K562 (cell line): Measurements from ENCODE around the gene CRYBB1. TPM values are rescaled to one million over a fixed set of nuclear protein-coding genes. Genes with fewer than 3 reads are reported as not detected.
A peak's percentile ranks its signal among the peaks of the same experiment; 100 is the strongest.

Experiments used
- ATAC-seq: fragments of 200-7000 bp; cut with Tn5 transposase; 3 replicates; pipeline ENCODE4 v1.9.1; 2020; ENCODE audit warnings: moderate library complexity
- BruUV-seq: library from RNA; stranded (reverse); fragments of 400-500 nt; replicated peaks from 2 replicates; lab custom pipeline; 2021; lab: Mats Ljungman, UMichigan
- CTCF ChIA-PET: fragments of 300-600 bp; formaldehyde crosslinking; extraction: SDS; loops from one replicate; lab custom pipeline; 2021; ENCODE audit warnings: low intra/inter-chr PET ratio; lab: Yijun Ruan, JAX
- POLR2A ChIA-PET: fragments of 300-600, 350-650 bp; sonication (Branson Sonifier 250); formaldehyde crosslinking; extraction: SDS; loops from one replicate; lab custom pipeline; 2021; ENCODE audit warnings: antibody characterized with exemption, inconsistent platforms; lab: Yijun Ruan, JAX
- DNase-seq, 4 experiments: peaks; one replicate each; pipeline versions ENCODE4 v3.0.0 to v3.0.0-alpha.2; 2011 to 2018; ENCODE audit warnings: low spot score in 3 of 4, mixed read lengths in 3 of 4; ENCODE audit errors: extremely low read depth in 1 of 4
- FAIRE-seq: peaks from 2 replicates; lab custom pipeline; 2011; peaks lifted over from hg19 to GRCh38; lab: Jason Lieb, UNC
- H2AFZ ChIP-seq: 2 replicates; pipeline ENCODE4 v1.6.0; 2011; ENCODE audit warnings: low read depth, low read length, control low read depth, inconsistent platforms
- H3K27ac ChIP-seq: fragments of 200-600 bp; 3 replicates; pipeline ENCODE4 v1.8.0; 2011; ENCODE audit warnings: low read depth, mild to moderate bottlenecking, control low read depth, inconsistent platforms, low read length, moderate library complexity, mixed read lengths; ENCODE audit errors: extremely low read depth
- H3K27me3 ChIP-seq, 2 experiments: fragments of 300-600 bp in 1 of 2; 2 replicates in 1 of 2; 3 replicates in 1 of 2; pipeline versions ENCODE4 v1.6.0 to v1.8.0; 2011; ENCODE audit warnings: inconsistent platforms in 2 of 2, low read length in 2 of 2, mild to moderate bottlenecking in 1 of 2, mixed read lengths in 1 of 2, moderate library complexity in 1 of 2; ENCODE audit not compliant: control insufficient read depth in 2 of 2, insufficient read depth in 2 of 2
- H3K36me3 ChIP-seq: fragments of 300-600 bp; 3 replicates; pipeline ENCODE4 v1.8.0; 2011; ENCODE audit warnings: mild to moderate bottlenecking, low read length, inconsistent platforms; ENCODE audit not compliant: control insufficient read depth, insufficient read depth
- H3K4me1 ChIP-seq, 2 experiments: fragments of 200-600 bp in 1 of 2; replicated peaks in 1 of 2; 2 replicates in 1 of 2; 3 replicates in 1 of 2; pipeline versions ENCODE4 v1.5.1 to v1.8.0; 2011; ENCODE audit warnings: inconsistent platforms in 2 of 2, low read length in 2 of 2, mild to moderate bottlenecking in 1 of 2, mixed read lengths in 1 of 2, moderate library complexity in 1 of 2; ENCODE audit not compliant: control insufficient read depth in 2 of 2, insufficient read depth in 2 of 2
- H3K4me2 ChIP-seq: 2 replicates; pipeline ENCODE4 v1.6.1; 2011; ENCODE audit warnings: low read length, control low read depth, inconsistent platforms, mixed read lengths; ENCODE audit not compliant: insufficient read depth
- H3K4me3 ChIP-seq: fragments of 200-600 bp; sonication (generic), shearing (Covaris generic); 2 replicates; pipeline ENCODE4 v1.5.1; 2016; ENCODE audit warnings: control low read depth, inconsistent platforms
- H3K79me2 ChIP-seq: fragments of 200-600 bp; 3 replicates; pipeline ENCODE4 v1.8.0; 2011; ENCODE audit warnings: low read length, inconsistent platforms; ENCODE audit not compliant: control insufficient read depth, insufficient read depth
- H3K9ac ChIP-seq, 2 experiments: 2 replicates each; pipeline versions ENCODE4 v1.6.0 to v1.6.1; 2011; ENCODE audit warnings: low read depth in 2 of 2, low read length in 2 of 2, control low read depth in 1 of 2, inconsistent platforms in 1 of 2, mild to moderate bottlenecking in 1 of 2, mixed read lengths in 1 of 2; ENCODE audit not compliant: insufficient read depth in 1 of 2
- H3K9me1 ChIP-seq: one replicate; pipeline ENCODE4 v1.6.0; 2011; ENCODE audit warnings: inconsistent platforms, mild to moderate bottlenecking, low read length, moderate library complexity; ENCODE audit not compliant: control insufficient read depth, insufficient read depth
- H3K9me3 ChIP-seq: replicated peaks from 2 replicates; pipeline ENCODE4 v1.5.1; 2011; ENCODE audit warnings: low read depth, low read length, inconsistent platforms; ENCODE audit not compliant: control insufficient read depth, insufficient read depth
- H4K20me1 ChIP-seq: replicated peaks from 2 replicates; pipeline ENCODE4 v1.6.1; 2011; ENCODE audit warnings: low read length, inconsistent platforms, mixed read lengths; ENCODE audit not compliant: control insufficient read depth, insufficient read depth
- ADNP ChIP-seq: fragments of 200-800 bp; sonication (Bioruptor generic); IDR thresholded peaks from 2 replicates; pipeline ENCODE4 v1.6.1; 2016; ENCODE audit warnings: missing genetic modification characterization, missing compliant biosample characterization
- BCOR ChIP-seq: fragments of 450-650 bp; IDR thresholded peaks from 2 replicates; pipeline ENCODE4 v1.6.1; 2016
- FIP1L1 ChIP-seq: fragments of 200-400 bp; formaldehyde crosslinking; IDR thresholded peaks from 2 replicates; pipeline ENCODE4 v1.6.1; 2018; ENCODE audit warnings: mild to moderate bottlenecking, low read depth, low read length; ENCODE audit not compliant: poor library complexity, severe bottlenecking
- KDM1A ChIP-seq, 2 experiments: fragments of 450-650 bp; IDR thresholded peaks; 2 replicates each; pipeline ENCODE4 v1.6.1; 2016; ENCODE audit warnings: mild to moderate bottlenecking in 2 of 2
- PTBP1 ChIP-seq: fragments of 200-400 bp; formaldehyde crosslinking; IDR thresholded peaks from 2 replicates; pipeline ENCODE4 v1.6.1; 2017; ENCODE audit warnings: low read depth, low read length
- RCOR1 ChIP-seq, 2 experiments: IDR thresholded peaks; 2 replicates each; pipeline ENCODE4 v1.6.1; 2012; ENCODE audit warnings: low read depth in 2 of 2, low read length in 2 of 2, borderline replicate concordance in 1 of 2, improper control_type of control experiment in 1 of 2
- SOX6 ChIP-seq: fragments of 450-650 bp; IDR thresholded peaks from 2 replicates; pipeline ENCODE4 v1.6.1; 2014; ENCODE audit warnings: mild to moderate bottlenecking
- ZFP36 ChIP-seq: fragments of 150-350 bp; IDR thresholded peaks from 2 replicates; pipeline ENCODE4 v1.6.1; 2018; ENCODE audit warnings: low read length, low read depth; ENCODE audit not compliant: partially characterized antibody
- WGBS: fragments of 100-300 bp; shearing (Covaris generic); methylation state at CpG from one replicate; pipeline ENCODE4 v1.1.6; 2016; ENCODE audit warnings: low coverage, mixed read lengths; ENCODE audit not compliant: insufficient coverage; ENCODE audit errors: missing lambda C conversion rate; 5-methylcytosine and 5-hydroxymethylcytosine counted together
- in situ Hi-C: fragments of 300-500 bp; cut with MboI; formaldehyde crosslinking; loops from 4 replicates; pipeline ENCODE4 v1.15.0; 2018; ENCODE audit warnings: inconsistent platforms, mixed read lengths
- intact Hi-C: fragments of 100-400 bp; cut with micrococcal nuclease; formaldehyde crosslinking; loops from 2 replicates; pipeline ENCODE4 v1.14.2; 2022
- polyA plus RNA-seq, 8 experiments: library from polyadenylated mRNA; depleted of rRNA in 4 of 8; stranded (reverse) in 5 of 8; unstranded in 3 of 8; fragments of >200 nt; fragmentation: Nextera tagmentation in 2 of 8; fragmentation: Illumina TruSeq in 1 of 8; extraction: Ambion mirVana in 2 of 8; extraction: Trizol in 1 of 8; gene quantifications; 2 replicates each; pipeline versions ENCODE4 v1.2.1 to v1.2.3, GENCODE V29; 2011 to 2014; ENCODE audit warnings: inconsistent platforms in 1 of 8, missing spikeins in 1 of 8
- total RNA-seq, 7 experiments: library from RNA; depleted of rRNA in 6 of 7; stranded (reverse); fragments of >200 nt in 6 of 7; fragmentation: Illumina TruSeq in 2 of 7; extraction: Trizol in 2 of 7; gene quantifications; 2 replicates each; pipeline versions ENCODE4 v1.2.1 to v1.2.3, GENCODE V29; 2011 to 2021; ENCODE audit warnings: low replicate concordance in 1 of 7
- TF ChIP-seq, protein P1 (sequence below): fragments of 250-450 bp; sonication (Bioruptor Pico); IDR thresholded peaks from 2 replicates; pipeline ENCODE4 v1.4.0; 2020; ENCODE audit warnings: borderline replicate concordance
- TF ChIP-seq, protein P2 (sequence below): fragments of 450-650 bp; formaldehyde crosslinking; IDR thresholded peaks from 2 replicates; pipeline ENCODE4 v1.4.0; 2020; ENCODE audit warnings: mild to moderate bottlenecking, moderate library complexity
- TF ChIP-seq, protein P3 (sequence below): fragments of 250-450 bp; sonication (Bioruptor Pico); IDR thresholded peaks from 2 replicates; pipeline ENCODE4 v1.5.0; 2022; ENCODE audit warnings: mild to moderate bottlenecking
- TF ChIP-seq, protein P4 (sequence below): fragments of 250-450 bp; sonication (Bioruptor Pico); IDR thresholded peaks from 2 replicates; pipeline ENCODE4 v1.8.0; 2022; ENCODE audit warnings: inconsistent platforms, mild to moderate bottlenecking, moderate library complexity, borderline replicate concordance

CRYBB1 gene
- total and polyA plus RNA-seq, 9 of the 15 experiments (the other 6 are each of a cell fraction or from before 2014, with no cell fraction given), result 0.16 to 0.45 (median 0.33) TPM; not detected in 2

- TF ChIP-seq SOX6, result peak; percentile 32; the same call in 1 of the 2 replicates
- TF ChIP-seq, protein P1, sequence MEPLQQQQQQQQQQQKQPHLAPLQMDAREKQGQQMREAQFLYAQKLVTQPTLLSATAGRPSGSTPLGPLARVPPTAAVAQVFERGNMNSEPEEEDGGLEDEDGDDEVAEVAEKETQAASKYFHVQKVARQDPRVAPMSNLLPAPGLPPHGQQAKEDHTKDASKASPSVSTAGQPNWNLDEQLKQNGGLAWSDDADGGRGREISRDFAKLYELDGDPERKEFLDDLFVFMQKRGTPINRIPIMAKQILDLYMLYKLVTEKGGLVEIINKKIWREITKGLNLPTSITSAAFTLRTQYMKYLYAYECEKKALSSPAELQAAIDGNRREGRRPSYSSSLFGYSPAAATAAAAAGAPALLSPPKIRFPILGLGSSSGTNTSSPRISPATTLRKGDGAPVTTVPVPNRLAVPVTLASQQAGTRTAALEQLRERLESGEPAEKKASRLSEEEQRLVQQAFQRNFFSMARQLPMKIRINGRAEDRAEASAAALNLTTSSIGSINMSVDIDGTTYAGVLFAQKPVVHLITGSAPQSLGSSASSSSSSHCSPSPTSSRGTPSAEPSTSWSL (CRISPR knock-in tag), result no peak
- TF ChIP-seq RCOR1 (IDR thresholded peaks at IDR 0.05; ENCODE audit: borderline replicate concordance in 1 of 2, low read depth in 2 of 2, low read length in 2 of 2), result peak in 1 of 2 experiments; percentile 84; a peak in 2 of 4 replicates
- TF ChIP-seq FIP1L1, result no peak
These were observed 41.0 kb upstream of the CRYBB1 start (continued) for GRCh38 chr22:26658671-26659478.

DNA sequence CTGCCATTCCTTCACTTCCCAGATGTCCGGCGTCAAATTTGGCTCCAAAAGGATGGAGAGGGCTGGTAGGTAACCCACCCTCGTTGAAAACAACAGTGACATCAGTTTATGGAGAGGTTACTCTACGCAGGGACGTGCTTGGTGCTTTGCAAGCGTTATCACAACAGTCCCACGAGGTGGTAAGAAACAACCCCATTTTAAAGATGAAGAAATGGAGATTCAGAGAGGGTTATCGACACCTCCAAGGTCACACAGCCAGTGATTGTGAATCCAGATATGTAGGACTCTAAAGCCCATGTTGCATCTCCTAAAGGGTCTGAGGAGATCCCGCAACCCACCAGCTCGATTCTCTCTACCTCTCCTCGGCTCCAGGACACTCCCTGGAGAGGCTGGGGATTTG is 40.3 kb upstream of the CRYBB1 start:
- BruUV-seq, result no TSS peak
- Histone ChIP-seq H3K9me3 (no peaks in the 10 kb centered on the region), H3K4me2 (peak overlapping the region; percentile 68), H3K9me1 (no peaks in the 10 kb centered on the region), H4K20me1 (no peaks in the 10 kb centered on the region), H2AFZ (peak overlapping the region; percentile 64), H3K36me3 (no peaks in the 10 kb centered on the region), H3K79me2 (no peaks in the 10 kb centered on the region), H3K27me3 (no peaks in the 10 kb centered on the region; a peak in 1 of 5 replicates), H3K4me1 (peaks cover 13 to 22% of the 10 kb centered on the region in 2 experiments; a peak in 4 of 5 replicates), H3K9ac (peak overlapping the region in 1 of 2 experiments; percentile 17; a peak in 1 of 4 replicates), H3K4me3 (peak overlapping the region; percentile 30), H3K27ac (no peak overlapping the region)
- FAIRE-seq (no peak), ATAC-seq (no peak), DNase-seq (no peak)
- 2% methylated on average over 5 of the region's 11 CpGs for WGBS
- intact Hi-C loops (no loop called here), in situ Hi-C loops (no loop called here)
- CTCF ChIA-PET, result no interaction called here
- POLR2A ChIA-PET, result no interaction called here
- peak; percentile 90 for TF ChIP-seq ZFP36
- peak; percentile 96 for TF ChIP-seq BCOR
- TF ChIP-seq PTBP1, result 0 out of 2 replicates have a peak, but pooled peaks have one; percentile 31
- peak; percentile 70 to 86 for TF ChIP-seq KDM1A (IDR thresholded peaks at IDR 0.05)
- TF ChIP-seq, protein P2, sequence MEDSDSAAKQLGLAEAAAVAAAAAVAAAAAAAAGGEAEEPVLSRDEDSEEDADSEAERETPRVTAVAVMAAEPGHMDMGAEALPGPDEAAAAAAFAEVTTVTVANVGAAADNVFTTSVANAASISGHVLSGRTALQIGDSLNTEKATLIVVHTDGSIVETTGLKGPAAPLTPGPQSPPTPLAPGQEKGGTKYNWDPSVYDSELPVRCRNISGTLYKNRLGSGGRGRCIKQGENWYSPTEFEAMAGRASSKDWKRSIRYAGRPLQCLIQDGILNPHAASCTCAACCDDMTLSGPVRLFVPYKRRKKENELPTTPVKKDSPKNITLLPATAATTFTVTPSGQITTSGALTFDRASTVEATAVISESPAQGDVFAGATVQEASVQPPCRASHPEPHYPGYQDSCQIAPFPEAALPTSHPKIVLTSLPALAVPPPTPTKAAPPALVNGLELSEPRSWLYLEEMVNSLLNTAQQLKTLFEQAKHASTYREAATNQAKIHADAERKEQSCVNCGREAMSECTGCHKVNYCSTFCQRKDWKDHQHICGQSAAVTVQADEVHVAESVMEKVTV (CRISPR knock-in tag), result no peak
- TF ChIP-seq RCOR1 (IDR thresholded peaks at IDR 0.05; ENCODE audit: borderline replicate concordance in 1 of 2, low read depth in 2 of 2, low read length in 2 of 2), result peak in 1 of 2 experiments; percentile 63; a peak in 1 of 4 replicates
- TF ChIP-seq, protein P3, sequence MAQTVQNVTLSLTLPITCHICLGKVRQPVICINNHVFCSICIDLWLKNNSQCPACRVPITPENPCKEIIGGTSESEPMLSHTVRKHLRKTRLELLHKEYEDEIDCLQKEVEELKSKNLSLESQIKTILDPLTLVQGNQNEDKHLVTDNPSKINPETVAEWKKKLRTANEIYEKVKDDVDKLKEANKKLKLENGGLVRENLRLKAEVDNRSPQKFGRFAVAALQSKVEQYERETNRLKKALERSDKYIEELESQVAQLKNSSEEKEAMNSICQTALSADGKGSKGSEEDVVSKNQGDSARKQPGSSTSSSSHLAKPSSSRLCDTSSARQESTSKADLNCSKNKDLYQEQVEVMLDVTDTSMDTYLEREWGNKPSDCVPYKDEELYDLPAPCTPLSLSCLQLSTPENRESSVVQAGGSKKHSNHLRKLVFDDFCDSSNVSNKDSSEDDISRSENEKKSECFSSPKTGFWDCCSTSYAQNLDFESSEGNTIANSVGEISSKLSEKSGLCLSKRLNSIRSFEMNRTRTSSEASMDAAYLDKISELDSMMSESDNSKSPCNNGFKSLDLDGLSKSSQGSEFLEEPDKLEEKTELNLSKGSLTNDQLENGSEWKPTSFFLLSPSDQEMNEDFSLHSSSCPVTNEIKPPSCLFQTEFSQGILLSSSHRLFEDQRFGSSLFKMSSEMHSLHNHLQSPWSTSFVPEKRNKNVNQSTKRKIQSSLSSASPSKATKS, result no peak
- TF ChIP-seq ADNP (tag), result peak; percentile 68
- TF ChIP-seq, protein P4, sequence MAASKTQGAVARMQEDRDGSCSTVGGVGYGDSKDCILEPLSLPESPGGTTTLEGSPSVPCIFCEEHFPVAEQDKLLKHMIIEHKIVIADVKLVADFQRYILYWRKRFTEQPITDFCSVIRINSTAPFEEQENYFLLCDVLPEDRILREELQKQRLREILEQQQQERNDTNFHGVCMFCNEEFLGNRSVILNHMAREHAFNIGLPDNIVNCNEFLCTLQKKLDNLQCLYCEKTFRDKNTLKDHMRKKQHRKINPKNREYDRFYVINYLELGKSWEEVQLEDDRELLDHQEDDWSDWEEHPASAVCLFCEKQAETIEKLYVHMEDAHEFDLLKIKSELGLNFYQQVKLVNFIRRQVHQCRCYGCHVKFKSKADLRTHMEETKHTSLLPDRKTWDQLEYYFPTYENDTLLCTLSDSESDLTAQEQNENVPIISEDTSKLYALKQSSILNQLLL (CRISPR knock-in tag), result no peak
